Retinal pigment epithelial cell (primary cell): Measurements from ENCODE around the gene GLT1D1.

Experiments
- DNase-seq: peaks from one replicate; pipeline ENCODE4 v3.0.0-alpha.2; 2010; ENCODE audit warnings: low read depth
- H3K4me3 ChIP-seq: 2 replicates; pipeline ENCODE4 v1.5.1; 2011; ENCODE audit warnings: mild to moderate bottlenecking, low read length, control low read depth, moderate library complexity
- CTCF ChIP-seq: conservative IDR thresholded peaks from 2 replicates; pipeline ENCODE4 v1.5.1; 2011; ENCODE audit warnings: low read depth, low read length, control low read depth, inconsistent platforms

GLT1D1 gene

GRCh38 chr12:128823216-128823915 is 29.9 kb upstream of the GLT1D1 start:
- no peak for DNase-seq
- peak overlapping the region; percentile 83 for H3K4me3 ChIP-seq
- no peak for TF ChIP-seq CTCF

GRCh38 chr12:128823916-128824839 is 29.1 kb upstream of the GLT1D1 start, which contains the start of gene SLC15A4:
TSS of gene SLC15A4 (minus strand) at chr12:128823958. CDS start at chr12:128823943, 15 bp downstream.
- peak; percentile 80 for DNase-seq
- H3K4me3 ChIP-seq, result peak within 1 kb of the TSS; percentile 92
- TF ChIP-seq CTCF, result peak; percentile 30

GRCh38 chr12:128825835-128826234 is 27.4 kb upstream of the GLT1D1 start:
- TF ChIP-seq CTCF, result no peak
- DNase-seq, result no peak

GRCh38 chr12:128827724-128828123 is 25.6 kb upstream of the GLT1D1 start:
- TF ChIP-seq CTCF, result no peak
- no peak for DNase-seq
- no peak overlapping the region for H3K4me3 ChIP-seq

More at GRCh38 chr12:128825835-128826234, 27.4 kb upstream of the GLT1D1 start:
- H3K4me3 ChIP-seq, result no peak overlapping the region

- H3K4me3 ChIP-seq, result no peak overlapping the region
- TF ChIP-seq CTCF, result no peak
- no peak for DNase-seq
Observed at GRCh38 chr12:128829861-128830504, 23.3 kb upstream of the GLT1D1 start.

GRCh38 chr12:128830505-128830893 is 22.8 kb upstream of the GLT1D1 start:
- H3K4me3 ChIP-seq, result no peak overlapping the region
- DNase-seq, result no peak
- TF ChIP-seq CTCF, result no peak
